Measurements from ENCODE around the gene ZNF771.
"Not testable (repeated sequence)": the region's sequence is repeated elsewhere in the genome, so short reads cannot be mapped to it uniquely, and the experiment has no call there.

ZNF771 gene

DNA sequence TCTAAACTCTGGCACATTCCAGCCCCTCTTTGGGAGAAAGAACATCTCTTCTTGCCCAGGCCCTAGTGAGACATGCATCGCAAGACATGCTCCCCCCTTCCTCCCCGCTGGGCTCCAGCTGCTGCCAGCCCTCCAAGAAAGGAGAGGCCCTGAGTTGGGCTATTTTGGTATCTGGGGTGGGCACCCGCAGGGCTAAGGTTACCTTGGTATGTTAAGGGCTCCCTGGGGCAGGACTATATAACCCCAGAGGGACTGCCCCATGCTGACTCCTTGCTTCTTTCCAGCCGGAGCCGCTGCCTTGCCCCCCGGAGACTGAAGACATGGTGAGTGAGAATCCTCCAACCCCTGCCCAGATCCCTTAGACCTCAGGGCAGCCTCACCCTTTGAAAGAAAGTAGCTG is 32.9 kb upstream of the ZNF771 start, which contains the start of gene MYL11:
Gene MYL11, plus strand, starts transcription at position 265 of the 400 bp plus-strand sequence. Its CDS starts 56 bp downstream, at position 321.
- no peak for DNase-seq (ENCODE audit: low read depth, low spot score)
- H3K27ac ChIP-seq, result no peak within 1 kb of the TSS

DNA sequence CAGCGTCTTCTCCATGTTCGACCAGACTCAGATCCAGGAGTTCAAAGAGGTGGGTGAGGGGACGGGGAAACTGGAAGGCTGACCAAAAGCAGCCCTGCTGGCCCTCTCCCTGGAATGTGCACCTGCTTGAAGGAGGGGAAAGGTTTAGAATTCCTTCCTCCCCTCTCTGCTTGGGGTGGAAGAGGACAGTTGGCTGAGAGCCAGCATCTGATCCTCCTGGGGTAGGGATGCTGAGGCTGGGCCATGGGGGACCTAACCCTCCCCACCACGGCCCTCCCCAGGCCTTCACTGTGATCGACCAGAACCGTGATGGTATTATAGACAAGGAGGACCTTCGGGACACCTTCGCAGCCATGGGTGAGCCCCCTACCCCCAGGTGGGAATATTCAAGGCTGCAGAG is 31.5 kb upstream of the ZNF771 start:
- DNase-seq (ENCODE audit: low read depth, low spot score), result no peak
- no peak overlapping the region for H3K27ac ChIP-seq

DNA sequence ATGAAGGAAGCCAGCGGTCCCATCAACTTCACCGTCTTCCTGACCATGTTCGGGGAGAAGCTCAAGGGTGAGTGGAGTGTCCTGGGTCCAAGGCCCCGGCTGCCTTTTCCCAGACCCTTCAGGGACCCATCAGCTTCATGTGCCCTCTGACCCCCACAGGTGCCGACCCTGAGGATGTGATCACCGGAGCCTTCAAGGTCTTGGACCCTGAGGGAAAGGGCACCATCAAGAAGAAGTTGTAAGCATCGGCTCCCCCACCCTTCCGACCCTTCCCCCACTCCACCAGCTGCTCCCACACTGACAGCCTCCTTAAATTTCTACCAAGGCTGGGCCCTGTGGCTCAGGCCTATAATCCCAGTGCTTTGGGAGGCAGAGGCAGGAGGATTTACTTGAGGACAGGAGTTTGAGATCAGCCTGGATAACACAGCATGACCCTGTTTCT is 30.9 kb upstream of the ZNF771 start:
- DNase-seq (ENCODE audit: low read depth, low spot score), result no peak
- H3K27ac ChIP-seq, result no peak overlapping the region

- peak overlapping the region; percentile 97 for H3K27ac ChIP-seq
Measured at GRCh38 chr16:30377050-30377811, 30.2 kb upstream of the ZNF771 start.

DNA sequence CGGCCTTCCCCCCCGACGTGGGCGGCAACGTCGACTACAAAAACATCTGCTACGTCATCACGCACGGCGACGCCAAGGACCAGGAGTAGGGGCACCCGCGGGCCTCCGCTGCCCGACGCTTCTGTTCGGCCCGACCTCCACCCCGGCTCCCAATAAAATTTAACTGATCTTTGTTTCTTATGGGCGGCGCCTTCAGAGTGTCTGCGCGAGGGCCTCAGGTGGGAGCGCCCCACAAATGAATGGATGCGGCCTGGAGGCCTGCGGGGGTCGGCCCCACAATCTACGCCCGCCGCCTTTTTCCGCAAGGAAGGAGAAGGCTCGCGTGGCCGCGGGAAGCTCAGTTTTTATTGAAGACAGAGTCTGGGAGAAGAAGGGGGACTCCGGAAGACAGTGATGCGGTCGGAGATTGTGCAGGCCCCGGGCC is 29.6 kb upstream of the ZNF771 start:
- DNase-seq (ENCODE audit: low read depth, low spot score), result no peak
- peak overlapping the region; percentile 97 for H3K27ac ChIP-seq

More at GRCh38 chr16:30377050-30377811, 30.2 kb upstream of the ZNF771 start:
- DNase-seq (ENCODE audit: low read depth, low spot score), result no peak

DNA sequence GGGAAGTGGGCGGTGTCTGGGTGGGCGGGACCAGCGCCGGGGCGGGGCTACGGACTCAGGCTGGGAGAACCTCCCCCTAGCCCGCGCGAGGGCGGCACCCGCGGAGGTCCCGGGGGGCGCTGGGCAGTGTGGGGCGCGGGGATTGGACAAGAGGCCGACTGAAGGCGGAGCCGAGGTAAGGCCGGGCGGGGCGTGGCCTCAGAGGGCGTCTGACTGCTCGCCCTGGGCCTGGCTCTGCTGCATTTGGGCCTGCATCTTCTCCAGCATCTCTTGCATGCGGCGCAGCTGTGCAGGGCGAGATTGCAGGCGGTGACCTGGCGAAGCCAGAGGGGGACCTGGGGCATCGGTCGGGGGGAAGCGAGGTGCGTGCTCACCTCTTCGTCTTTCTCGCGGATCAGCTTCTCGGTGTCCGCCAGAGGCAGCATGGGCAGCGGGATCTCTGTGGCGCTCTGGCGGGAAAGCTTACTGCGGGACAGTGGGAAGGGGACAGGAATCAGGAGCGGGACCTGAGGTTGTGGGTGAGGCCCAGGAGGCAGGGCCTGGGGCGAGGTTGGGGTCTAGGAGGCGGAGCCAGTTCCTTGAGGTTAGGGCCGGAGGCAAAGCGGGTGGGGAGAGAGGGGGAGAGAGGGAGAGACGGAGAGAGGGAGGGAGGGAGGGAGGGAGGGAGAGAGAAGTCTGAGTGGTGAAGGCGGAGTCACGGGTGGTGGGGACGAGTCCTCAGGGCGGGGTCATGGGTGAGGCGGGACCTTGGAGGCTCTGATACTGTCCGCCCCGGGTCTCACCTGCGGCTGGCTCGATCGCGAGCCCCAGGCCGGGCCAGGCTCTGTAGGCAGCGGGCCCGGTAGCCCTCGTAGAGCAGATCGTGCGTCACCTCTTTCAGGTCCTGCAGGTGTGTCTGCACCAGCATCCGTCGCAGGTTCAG is 28.9 kb upstream of the ZNF771 start:
- DNase-seq (ENCODE audit: low read depth, low spot score), result peak; percentile 72
- H3K27ac ChIP-seq, result peak overlapping the region; percentile 97

- no peak for DNase-seq (ENCODE audit: low read depth, low spot score)
- H3K27ac ChIP-seq, result no peak overlapping the region
Measured at GRCh38 chr16:30379158-30379783, 28.1 kb upstream of the ZNF771 start.

GRCh38 chr16:30380072-30380802 is 27.2 kb upstream of the ZNF771 start:
- no peak for DNase-seq (ENCODE audit: low read depth, low spot score)
- H3K27ac ChIP-seq, result no peak overlapping the region

DNA sequence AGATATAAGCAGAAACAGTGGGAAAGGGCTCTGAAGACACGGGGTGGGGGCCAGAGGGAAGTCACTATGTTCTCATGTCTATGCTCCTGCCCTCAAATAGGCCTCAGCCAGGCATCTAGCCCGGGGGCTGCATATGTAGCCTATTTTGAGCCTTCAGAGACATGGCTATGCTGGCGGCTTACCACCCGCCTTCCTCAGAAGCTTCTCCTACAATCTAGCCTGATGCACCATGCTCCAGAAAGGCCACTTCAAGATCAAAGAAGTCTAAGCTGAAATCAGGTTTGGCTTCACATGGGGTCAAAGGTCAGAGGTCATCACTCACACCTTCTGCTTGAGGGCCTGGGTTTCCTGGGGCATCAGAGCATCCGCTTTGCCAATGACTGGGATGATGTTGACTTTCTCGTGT is 26.6 kb upstream of the ZNF771 start:
- no peak for DNase-seq (ENCODE audit: low read depth, low spot score)
- no peak overlapping the region for H3K27ac ChIP-seq

DNA sequence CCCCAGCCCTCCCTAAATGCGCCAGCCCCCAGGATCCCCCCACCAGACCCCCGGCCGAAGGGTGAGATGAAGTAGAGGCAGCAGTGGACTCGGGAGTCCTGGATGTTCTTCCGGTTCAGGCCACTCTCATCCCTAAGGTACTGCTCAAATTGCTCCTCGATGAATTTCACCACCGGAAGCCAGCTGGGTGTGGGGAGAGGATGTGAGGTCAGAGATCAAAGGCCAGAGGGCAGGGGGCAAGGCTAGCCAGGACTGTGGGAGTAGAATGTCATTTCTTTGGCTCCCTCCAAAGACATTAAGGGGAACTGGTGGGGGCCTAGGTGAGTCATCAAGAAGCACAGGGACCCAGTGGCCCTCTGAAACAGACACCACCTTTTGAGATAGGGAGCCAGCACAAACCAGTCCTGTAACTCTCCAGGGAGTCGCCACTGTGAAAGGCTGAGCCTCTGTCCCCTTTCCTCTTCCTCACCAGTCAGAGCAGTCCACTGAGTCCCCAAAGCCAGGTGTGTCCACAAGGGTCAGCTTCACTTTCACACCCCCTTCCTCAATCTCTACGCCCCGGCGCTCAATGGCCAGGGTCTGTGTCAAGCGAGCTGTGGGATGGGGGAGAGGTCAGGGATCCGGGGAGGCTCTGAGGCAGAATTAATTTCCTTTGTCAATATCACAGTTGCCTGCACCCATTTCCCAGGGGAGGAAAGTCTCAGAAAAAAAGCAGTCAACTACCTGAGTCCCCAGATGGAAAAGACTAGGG is 25.9 kb upstream of the ZNF771 start:
- no peak overlapping the region for H3K27ac ChIP-seq
- no peak for DNase-seq (ENCODE audit: low read depth, low spot score)

- H3K27ac ChIP-seq, result no peak within 1 kb of the TSS
- DNase-seq (ENCODE audit: low read depth, low spot score), result no peak
Measured at GRCh38 chr16:30382111-30382881, 25.1 kb upstream of the ZNF771 start, which contains the start of gene SEPTIN1. Gene SEPTIN1, minus strand, starts transcription at chr16:30382561. Its CDS starts 19 bp downstream, at chr16:30382542.

DNA sequence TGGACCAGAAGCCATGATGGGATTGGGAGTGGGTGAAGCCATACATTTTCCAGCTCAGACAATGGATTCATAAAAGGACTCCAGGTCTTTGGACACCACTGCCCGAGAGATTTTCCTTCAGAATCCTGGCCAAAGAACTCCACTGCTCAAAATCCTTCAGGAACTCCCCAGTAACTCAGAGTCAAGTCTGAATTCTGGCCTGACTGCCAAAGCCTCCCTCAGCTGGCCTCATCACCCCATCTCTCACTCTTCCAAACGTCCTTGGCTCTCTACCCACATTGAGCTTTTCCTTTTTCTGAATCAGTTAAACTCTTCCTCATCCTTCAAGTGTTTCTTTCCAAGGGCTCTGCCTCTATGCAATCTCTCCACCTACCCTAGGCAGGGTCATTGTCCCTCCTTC is 23.9 kb upstream of the ZNF771 start:
- H3K27ac ChIP-seq, result no peak overlapping the region
- DNase-seq (ENCODE audit: low read depth, low spot score), result no peak

- no peak for DNase-seq (ENCODE audit: low read depth, low spot score)
- peak overlapping the region; percentile 66 for H3K27ac ChIP-seq
Measured at GRCh38 chr16:30394592-30395154, 12.7 kb upstream of the ZNF771 start.

- H3K27ac ChIP-seq, result peak within 1 kb of the TSS; percentile 66
- no peak for DNase-seq (ENCODE audit: low read depth, low spot score)
Measured at GRCh38 chr16:30395155-30395991, 12.0 kb upstream of the ZNF771 start, which contains the start of gene ZNF48. Gene ZNF48, plus strand, starts transcription at chr16:30395420. Its CDS starts 375 bp downstream, at chr16:30395795.

DNA sequence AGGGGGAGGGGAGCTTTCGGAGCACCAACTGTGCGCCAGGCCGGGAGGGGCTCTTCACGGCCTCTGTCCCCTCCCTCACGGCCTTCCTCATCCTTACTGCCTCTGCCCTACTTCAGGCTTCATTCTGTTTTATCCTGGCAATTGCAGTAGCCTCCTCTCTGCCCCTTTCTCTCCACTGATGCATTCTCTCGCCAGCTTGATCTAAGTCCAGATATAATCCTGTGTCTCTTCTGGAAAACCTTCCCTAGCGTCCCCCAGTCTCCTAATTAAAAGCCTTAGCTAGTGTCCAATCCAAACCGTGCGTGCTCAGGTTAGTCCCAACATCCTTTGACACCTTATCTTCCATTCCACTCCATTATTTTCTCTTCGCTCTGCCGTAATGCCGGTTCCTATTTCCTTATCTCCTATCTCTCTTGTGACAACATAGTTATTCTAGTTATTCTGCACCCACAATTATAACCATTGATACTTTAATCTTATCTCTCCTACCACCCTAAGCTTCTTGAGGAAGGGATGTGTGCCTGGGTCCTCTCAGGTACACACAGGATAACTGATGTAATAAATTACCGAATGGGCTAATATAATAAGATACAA is 11.3 kb upstream of the ZNF771 start:
- H3K27ac ChIP-seq, result peak overlapping the region; percentile 66
- DNase-seq (ENCODE audit: low read depth, low spot score), result no peak

DNA sequence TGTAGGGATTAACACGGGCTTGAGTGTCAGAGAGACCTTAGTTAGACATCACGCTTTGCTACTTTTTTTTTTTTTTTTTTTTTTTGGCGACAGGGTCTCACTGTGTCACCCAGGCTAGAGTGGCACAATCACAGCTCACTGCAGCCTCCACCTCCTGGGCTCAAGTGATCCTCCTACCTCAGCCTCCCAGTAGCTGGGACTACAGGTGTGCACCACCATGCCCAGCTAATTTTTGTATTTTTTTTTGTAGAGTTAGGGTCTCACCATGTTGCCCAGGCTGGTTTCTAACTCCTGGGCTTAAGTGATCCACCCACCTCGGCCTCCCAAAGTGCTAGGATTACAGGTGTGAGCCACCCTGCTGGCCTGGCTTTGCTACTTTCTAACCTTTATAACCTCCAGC is 10.8 kb upstream of the ZNF771 start:
- not testable (repeated sequence) for DNase-seq (ENCODE audit: low read depth, low spot score)
- H3K27ac ChIP-seq, result peak overlapping the region; percentile 66

DNA sequence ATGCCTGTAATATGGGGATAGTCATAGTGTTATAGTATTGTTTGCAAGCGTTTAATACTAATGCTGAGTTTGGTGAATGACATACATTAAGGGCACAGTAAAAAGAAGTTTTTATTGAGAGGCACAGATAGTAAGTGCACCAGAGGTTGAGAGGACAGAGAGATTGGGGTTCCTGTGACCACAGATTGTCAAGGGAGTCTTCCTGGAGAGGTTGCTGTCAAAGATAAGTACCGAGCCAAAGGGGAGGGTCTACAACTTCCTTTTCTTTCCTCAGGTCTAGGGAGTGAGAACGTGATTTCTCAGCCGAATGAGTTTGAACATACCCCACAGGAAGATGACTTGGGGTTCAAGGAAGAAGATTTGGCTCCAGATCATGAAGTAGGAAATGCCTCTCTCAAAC is 10.3 kb upstream of the ZNF771 start:
- DNase-seq (ENCODE audit: low read depth, low spot score), result no peak
- no peak overlapping the region for H3K27ac ChIP-seq

Measured in epithelial cell of prostate (primary cell).